Keratinocyte (primary cell): ENCODE measurements around the gene CAPZB. TPM values are rescaled to one million over a fixed set of nuclear protein-coding genes. Genes with fewer than 3 reads are reported as not detected.

ENCODE experiments used
- DNase-seq: peaks from one replicate; pipeline ENCODE4 v3.0.0-alpha.2; 2011; ENCODE audit warnings: low read depth, missing footprints, low spot score
- FAIRE-seq: peaks from 2 replicates; lab custom pipeline; 2011; peaks lifted over from hg19 to GRCh38; lab: Jason Lieb, UNC
- H2AFZ ChIP-seq: 2 replicates; pipeline ENCODE4 v1.6.0; 2012; ENCODE audit warnings: low read length, control low read depth, inconsistent platforms; ENCODE audit not compliant: control insufficient read depth
- H3K27ac ChIP-seq: 2 replicates; pipeline ENCODE4 v1.5.1; 2011; ENCODE audit warnings: low read length; ENCODE audit not compliant: control insufficient read depth, insufficient read depth
- H3K27me3 ChIP-seq: 3 replicates; pipeline ENCODE4 v1.6.0; 2011; ENCODE audit warnings: low read length; ENCODE audit not compliant: control insufficient read depth, insufficient read depth; ENCODE audit errors: extremely low read depth
- H3K36me3 ChIP-seq, 2 experiments: 2 replicates in 1 of 2; 3 replicates in 1 of 2; pipeline ENCODE4 v1.5.1; 2011; ENCODE audit warnings: low read length in 2 of 2, mild to moderate bottlenecking in 1 of 2; ENCODE audit not compliant: control insufficient read depth in 2 of 2, insufficient read depth in 2 of 2; ENCODE audit errors: extremely low read depth in 1 of 2
- H3K4me1 ChIP-seq: 3 replicates; pipeline ENCODE4 v1.5.1; 2011; ENCODE audit warnings: low read length; ENCODE audit not compliant: control insufficient read depth, insufficient read depth; ENCODE audit errors: extremely low read depth
- H3K4me2 ChIP-seq: 3 replicates; pipeline ENCODE4 v1.6.0; 2011; ENCODE audit warnings: low read depth, low read length; ENCODE audit not compliant: control insufficient read depth, insufficient read depth; ENCODE audit errors: extremely low read depth
- H3K4me3 ChIP-seq, 3 experiments: fragments of 200-600 bp in 1 of 3; sonication (generic) in 1 of 3; 2 replicates in 2 of 3; 3 replicates in 1 of 3; pipeline ENCODE4 v1.5.1; 2011 to 2016; ENCODE audit warnings: low read length in 3 of 3, mild to moderate bottlenecking in 3 of 3, control low read depth in 2 of 3, inconsistent platforms in 1 of 3, low read depth in 1 of 3, mixed read lengths in 1 of 3, mixed run types in 1 of 3, moderate library complexity in 1 of 3; ENCODE audit not compliant: control insufficient read depth in 2 of 3, insufficient read depth in 2 of 3; ENCODE audit errors: extremely low read depth in 1 of 3
- H3K79me2 ChIP-seq: 2 replicates; pipeline ENCODE4 v1.6.0; 2012; ENCODE audit warnings: low read length; ENCODE audit not compliant: control insufficient read depth, insufficient read depth
- H3K9ac ChIP-seq: 3 replicates; pipeline ENCODE4 v1.6.0; 2011; ENCODE audit warnings: low read length; ENCODE audit not compliant: control insufficient read depth, insufficient read depth; ENCODE audit errors: extremely low read depth
- H3K9me1 ChIP-seq: 3 replicates; pipeline ENCODE4 v1.6.0; 2011; ENCODE audit warnings: low read length; ENCODE audit not compliant: control insufficient read depth, insufficient read depth; ENCODE audit errors: extremely low read depth
- H3K9me3 ChIP-seq: 2 replicates; pipeline ENCODE4 v1.5.1; 2012; ENCODE audit warnings: low read depth, low read length; ENCODE audit not compliant: control insufficient read depth
- H4K20me1 ChIP-seq: 3 replicates; pipeline ENCODE4 v1.6.0; 2011; ENCODE audit warnings: low read length; ENCODE audit not compliant: control insufficient read depth, insufficient read depth; ENCODE audit errors: extremely low read depth
- CTCF ChIP-seq, 3 experiments: IDR thresholded peaks in 1 of 3; conservative IDR thresholded peaks in 1 of 3; optimal IDR thresholded peaks in 1 of 3; 2 replicates in 2 of 3; 3 replicates in 1 of 3; pipeline versions ENCODE3 to v1.5.1; 2011; ENCODE audit warnings: low read length in 3 of 3, mild to moderate bottlenecking in 3 of 3, moderate library complexity in 2 of 3, control low read depth in 1 of 3, inconsistent platforms in 1 of 3; ENCODE audit not compliant: insufficient read depth in 2 of 3; ENCODE audit errors: extremely low read depth in 1 of 3
- EZH2 ChIP-seq: IDR thresholded peaks from one replicate; pipeline ENCODE4 v1.6.1; 2012; ENCODE audit warnings: inconsistent platforms, mild to moderate bottlenecking, low read length, moderate library complexity
- dilution Hi-C: fragments of 300-500 bp; cut with MboI; formaldehyde crosslinking; loops from one replicate; pipeline ENCODE4 v1.7.0; 2020; ENCODE audit warnings: low sequenced_read_pairs; ENCODE audit not compliant: extremely low pct_ligation_motif_present
- polyA plus RNA-seq, 5 experiments: library from polyadenylated mRNA; depleted of rRNA in 3 of 5; stranded (reverse) in 3 of 5; stranded (forward) in 1 of 5; unstranded in 1 of 5; fragments of >200 nt; gene quantifications; 1 replicate in 1 of 5; 2 replicates in 3 of 5; 3 replicates in 1 of 5; pipeline versions ENCODE4 v1.2.1 to v1.2.3, GENCODE V29; 2011 to 2012; ENCODE audit warnings: missing spikeins in 2 of 5, low read depth in 1 of 5, low replicate concordance in 1 of 5

Gene CAPZB
- polyA plus RNA-seq, 1 donor (not counting 4 experiments of a cell fraction or from before 2014, with no cell fraction given): 193 TPM

- peaks cover 36% of the 10 kb centered on the region for H3K4me1 ChIP-seq
- no peaks in the 10 kb centered on the region for H3K9me1 ChIP-seq
- H3K9me3 ChIP-seq: no peaks in the 10 kb centered on the region
- H3K27me3 ChIP-seq: no peaks in the 10 kb centered on the region
- no peak overlapping the region for H3K27ac ChIP-seq
- FAIRE-seq (no peak), DNase-seq (no peak)
- no peak overlapping the region for H3K4me3 ChIP-seq
- no peak for TF ChIP-seq EZH2
- TF ChIP-seq CTCF (optimal IDR thresholded peaks at IDR 0.05 in 1 of 3, IDR thresholded peaks at IDR 0.05 in 1 of 3, conservative IDR thresholded peaks at IDR 0.05 in 1 of 3; ENCODE audit: extremely low read depth in 1 of 3, insufficient read depth in 2 of 3, low read length in 3 of 3): no peak
- no peak overlapping the region for H2AFZ ChIP-seq
- H3K9ac ChIP-seq: no peak overlapping the region
- peaks cover 14% of the 10 kb centered on the region for H3K79me2 ChIP-seq
- peaks cover 13 to 17% of the 10 kb centered on the region in 2 experiments for H3K36me3 ChIP-seq
- H4K20me1 ChIP-seq: no peaks in the 10 kb centered on the region
- dilution Hi-C loops: no loop called here
- no peak overlapping the region for H3K4me2 ChIP-seq
Measured at GRCh38 chr1:19310061-19310460, 175.3 kb downstream of the CAPZB start.

- FAIRE-seq: no peak
- no peak for DNase-seq
- Histone ChIP-seq H3K36me3 (peaks cover 13 to 17% of the 10 kb centered on the region in 2 experiments), H3K9me3 (no peaks in the 10 kb centered on the region), H3K9me1 (no peaks in the 10 kb centered on the region), H3K27me3 (no peaks in the 10 kb centered on the region), H3K4me3 (no peak overlapping the region), H3K9ac (no peak overlapping the region), H4K20me1 (no peaks in the 10 kb centered on the region), H2AFZ (no peak overlapping the region), H3K27ac (no peak overlapping the region), H3K4me1 (peaks cover 28% of the 10 kb centered on the region), H3K4me2 (no peak overlapping the region), H3K79me2 (peaks cover 14% of the 10 kb centered on the region)
- TF ChIP-seq EZH2 (no peak), CTCF (optimal IDR thresholded peaks at IDR 0.05 in 1 of 3, IDR thresholded peaks at IDR 0.05 in 1 of 3, conservative IDR thresholded peaks at IDR 0.05 in 1 of 3; ENCODE audit: extremely low read depth in 1 of 3, insufficient read depth in 2 of 3, low read length in 3 of 3) (no peak)
- dilution Hi-C loops: no loop called here
Measured at GRCh38 chr1:19309123-19309813, 176.1 kb downstream of the CAPZB start.
